Stimulated activated CD4-positive, alpha-beta T cell treated with anti-CD3 and anti-CD28 coated beads, Interleukin-1b, Interleukin-23, amount 100 ng/mL, for 48 hours (primary cell): ENCODE results near the gene GLRX.
"Not testable (repeated sequence)": the region's sequence is repeated elsewhere in the genome, so short reads cannot be mapped to it uniquely, and the experiment has no call there.

Source experiments
- DNase-seq: peaks from one replicate; pipeline ENCODE4 v3.0.0-alpha.2; 2020

The GLRX gene

GRCh38 chr5:95851141-95851540 lies 28.6 kb upstream of the GLRX start:
- not testable (repeated sequence) for DNase-seq

DNA sequence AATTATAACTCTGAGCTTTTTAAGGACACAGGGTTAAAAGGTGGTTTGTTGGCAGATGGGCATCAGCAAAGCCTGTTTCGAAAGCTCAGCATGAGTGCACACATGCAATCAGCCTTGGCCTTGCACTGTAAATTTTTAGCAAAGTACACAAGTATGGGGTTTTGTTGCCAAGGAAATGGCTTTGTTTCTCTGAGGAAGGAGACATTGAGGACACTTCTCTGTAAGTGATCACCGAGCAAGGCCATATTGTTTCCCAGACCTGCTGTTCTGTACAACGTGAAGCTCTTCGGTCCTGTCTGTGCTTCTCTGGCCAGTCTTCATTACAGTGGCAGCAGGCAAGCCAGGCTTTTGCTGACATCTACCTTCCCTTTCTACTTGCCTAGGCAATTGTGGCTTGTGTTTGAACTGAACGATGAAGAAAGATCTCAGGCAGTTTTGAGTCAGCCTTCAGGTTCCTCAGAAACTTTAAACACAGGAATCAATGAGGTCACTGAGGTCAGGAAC lies 27.9 kb upstream of the GLRX start:
- no peak for DNase-seq

DNA sequence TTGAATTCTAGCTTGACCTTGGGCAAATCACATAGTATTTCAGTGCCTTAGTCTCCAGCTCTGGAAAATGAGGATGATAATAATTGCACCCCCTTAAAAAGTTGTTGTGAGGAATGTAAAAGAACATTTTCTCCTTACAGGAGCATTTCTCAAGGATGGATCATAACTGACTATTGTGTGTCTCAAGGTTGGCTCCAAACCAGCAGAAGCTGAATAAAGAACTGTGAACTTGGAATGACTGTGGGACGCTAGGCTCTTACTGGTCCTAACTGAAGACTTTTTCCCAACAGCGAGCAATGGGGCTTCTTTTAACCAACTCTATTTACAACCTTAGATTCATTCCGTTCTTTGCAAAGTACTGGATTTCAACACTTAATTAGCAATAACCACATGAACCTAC lies 26.2 kb upstream of the GLRX start:
- DNase-seq: no peak

GRCh38 chr5:95847261-95847592 lies 24.7 kb upstream of the GLRX start:
- no peak for DNase-seq

DNA sequence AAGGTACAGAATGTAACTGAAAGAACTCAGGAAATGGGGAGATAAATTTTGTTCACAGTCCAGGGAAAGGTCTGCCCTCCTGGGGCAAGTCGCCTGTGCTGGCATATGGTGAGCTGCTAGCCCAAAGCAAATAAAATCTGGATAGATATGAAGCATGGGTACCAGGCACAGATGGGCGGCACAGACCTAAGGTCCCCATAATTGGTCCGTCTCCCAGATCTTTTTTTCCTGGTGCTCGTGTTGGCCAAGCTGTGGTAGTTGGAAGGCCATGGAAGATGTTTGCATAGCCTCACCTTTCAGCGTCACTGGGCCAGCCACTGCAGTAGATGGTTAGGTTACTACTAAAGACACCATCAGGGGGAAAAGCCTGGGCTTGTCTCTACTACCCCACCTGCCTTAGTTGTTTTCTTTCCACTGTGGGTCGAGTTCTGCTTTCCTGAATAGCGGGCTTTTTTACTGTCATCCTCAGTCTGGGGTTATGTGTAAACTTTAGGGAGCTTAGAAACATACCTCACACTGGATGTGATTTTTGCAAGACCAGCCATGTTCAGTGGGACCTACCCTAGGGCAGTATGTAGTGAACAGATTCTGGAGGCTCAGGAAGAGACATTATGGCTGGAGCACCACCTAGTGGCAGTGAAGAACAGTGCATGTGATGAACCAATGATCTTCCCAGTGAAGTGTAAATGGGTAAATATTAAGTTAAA lies 24.2 kb upstream of the GLRX start:
- DNase-seq: peak; percentile 54

DNA sequence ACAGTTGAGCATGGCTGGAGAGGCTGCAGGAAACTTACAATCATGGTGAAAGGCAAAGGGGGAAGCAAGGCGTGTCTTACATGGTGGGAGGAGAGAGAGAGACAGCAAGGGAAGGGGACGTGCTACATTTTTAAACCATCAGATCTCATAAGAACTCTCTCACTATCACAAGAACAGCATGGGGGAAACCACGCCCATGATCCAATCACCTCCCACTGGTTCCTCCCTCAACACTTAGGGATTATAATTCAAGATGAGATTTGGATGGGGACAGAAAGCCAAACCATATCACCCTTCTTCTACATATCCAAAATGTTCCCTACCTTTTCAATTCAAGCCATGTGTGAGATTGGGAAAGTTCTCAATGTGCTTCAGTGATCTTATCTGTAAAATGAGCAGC lies 22.9 kb upstream of the GLRX start:
- DNase-seq: no peak

DNA sequence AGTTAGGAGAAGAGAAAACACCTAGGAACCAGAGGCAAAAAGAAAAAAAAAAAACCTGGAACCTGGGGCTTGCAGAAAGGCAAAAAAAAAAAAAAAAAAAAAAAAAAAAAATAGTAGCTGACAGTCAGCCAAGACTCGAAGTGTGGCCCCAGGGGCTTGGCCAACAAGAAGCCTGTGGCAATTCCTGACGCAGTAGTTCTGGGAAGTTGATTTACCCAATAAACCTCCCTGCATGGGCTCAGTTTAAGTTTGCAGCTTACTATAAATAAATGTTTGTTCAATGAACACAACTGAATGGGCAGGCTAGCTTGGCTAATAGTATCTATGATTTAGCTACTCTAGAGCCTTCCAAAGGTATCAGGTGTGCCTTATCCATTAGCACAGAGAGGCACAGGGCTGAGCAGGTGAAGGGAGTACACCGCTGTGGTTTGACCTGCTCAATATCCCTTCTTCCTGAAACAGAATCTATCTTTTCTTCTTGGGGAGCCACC lies 21.3 kb upstream of the GLRX start:
- no peak for DNase-seq

- peak; percentile 77 for DNase-seq
These were observed 20.5 kb upstream of the GLRX start for GRCh38 chr5:95842854-95843544.

GRCh38 chr5:95841914-95842812 lies 19.6 kb upstream of the GLRX start:
- DNase-seq: no peak

DNA sequence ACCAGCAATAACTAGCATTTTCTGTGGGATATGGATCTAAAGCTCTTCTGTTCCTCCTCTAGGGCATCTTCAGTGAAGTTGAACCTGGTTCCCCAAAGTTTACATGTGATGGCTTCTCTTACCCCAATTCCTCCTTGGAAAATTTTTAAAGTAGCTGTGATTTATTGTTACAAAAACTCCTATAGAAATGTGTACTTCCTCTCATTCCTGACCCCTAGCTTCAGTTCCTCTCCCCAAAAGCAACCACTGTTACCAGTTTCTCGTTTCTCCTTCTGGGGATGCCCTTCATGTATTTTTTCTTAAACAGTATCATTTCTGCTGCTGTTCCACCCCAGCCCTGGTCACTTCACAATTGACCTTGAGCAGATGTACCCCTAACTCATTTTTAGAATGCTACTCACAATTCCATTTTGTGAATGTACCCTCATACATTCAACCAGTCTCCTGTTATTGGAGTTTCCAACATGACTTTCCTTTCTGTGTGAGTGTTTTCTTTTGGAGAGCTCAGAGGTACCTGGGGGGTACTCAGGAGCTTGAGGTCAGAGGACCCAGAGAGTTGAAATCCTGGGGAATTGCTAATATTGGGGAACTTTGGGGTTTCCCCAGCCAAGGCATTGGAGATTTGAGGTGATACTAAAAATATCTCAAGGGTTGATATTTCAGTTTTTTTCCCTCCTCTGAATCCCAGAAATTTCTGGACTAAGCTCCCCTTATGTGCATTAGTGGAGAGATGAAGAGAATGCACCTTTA lies 18.6 kb upstream of the GLRX start:
- no peak for DNase-seq

DNA sequence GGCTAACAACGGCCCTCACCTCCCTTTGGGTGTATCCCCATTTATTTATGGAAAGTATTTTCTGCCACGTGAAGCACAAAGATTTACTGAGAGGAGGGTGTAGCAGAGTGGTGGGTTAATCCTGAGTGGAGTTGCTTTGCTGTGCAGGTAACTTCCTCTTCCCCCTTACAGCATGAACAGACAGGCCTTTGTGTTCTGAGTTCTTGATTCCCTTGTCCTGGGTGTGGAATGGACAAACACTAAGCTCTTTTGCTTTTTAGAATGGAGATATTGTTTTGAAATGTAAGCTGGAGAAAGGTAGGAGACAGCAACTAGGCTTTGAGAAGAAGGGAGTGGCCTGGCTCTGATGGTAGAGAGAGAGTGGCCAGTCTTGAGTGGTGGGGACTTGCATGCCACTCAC lies 17.1 kb upstream of the GLRX start:
- DNase-seq: no peak

GRCh38 chr5:95838556-95838955 lies 16.0 kb upstream of the GLRX start:
- no peak for DNase-seq

DNA sequence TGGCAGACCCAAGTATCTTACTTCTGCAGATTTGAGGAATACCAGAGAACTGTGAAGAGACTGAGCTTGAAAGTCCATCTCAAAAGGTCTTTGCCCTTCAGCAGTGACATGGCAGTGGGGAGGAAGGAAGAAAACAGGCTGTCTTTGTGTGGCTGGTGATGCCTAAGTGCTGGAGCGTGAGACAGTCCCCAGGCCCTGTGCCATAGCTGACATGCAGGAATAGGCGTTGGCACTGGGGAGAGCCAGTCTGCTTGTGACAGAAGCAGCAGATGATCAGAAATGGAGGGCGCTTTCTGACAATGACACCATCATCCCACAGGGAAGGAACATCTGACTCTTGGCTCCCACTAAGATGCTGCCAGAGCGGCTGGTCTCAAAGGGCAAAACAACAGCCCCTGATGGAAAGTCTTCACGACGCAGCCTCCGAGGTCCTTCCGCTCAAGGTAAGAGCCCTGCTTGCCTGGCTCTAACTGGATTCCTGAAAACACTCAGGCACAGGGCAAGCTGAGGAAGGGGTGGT lies 15.5 kb upstream of the GLRX start:
- no peak for DNase-seq

GRCh38 chr5:95837492-95837891 lies 15.0 kb upstream of the GLRX start:
- no peak for DNase-seq

- not testable (repeated sequence) for DNase-seq
These were observed 14.4 kb upstream of the GLRX start for GRCh38 chr5:95836971-95837370.

- no peak for DNase-seq
These were observed 14.0 kb upstream of the GLRX start for GRCh38 chr5:95836544-95836943.

DNA sequence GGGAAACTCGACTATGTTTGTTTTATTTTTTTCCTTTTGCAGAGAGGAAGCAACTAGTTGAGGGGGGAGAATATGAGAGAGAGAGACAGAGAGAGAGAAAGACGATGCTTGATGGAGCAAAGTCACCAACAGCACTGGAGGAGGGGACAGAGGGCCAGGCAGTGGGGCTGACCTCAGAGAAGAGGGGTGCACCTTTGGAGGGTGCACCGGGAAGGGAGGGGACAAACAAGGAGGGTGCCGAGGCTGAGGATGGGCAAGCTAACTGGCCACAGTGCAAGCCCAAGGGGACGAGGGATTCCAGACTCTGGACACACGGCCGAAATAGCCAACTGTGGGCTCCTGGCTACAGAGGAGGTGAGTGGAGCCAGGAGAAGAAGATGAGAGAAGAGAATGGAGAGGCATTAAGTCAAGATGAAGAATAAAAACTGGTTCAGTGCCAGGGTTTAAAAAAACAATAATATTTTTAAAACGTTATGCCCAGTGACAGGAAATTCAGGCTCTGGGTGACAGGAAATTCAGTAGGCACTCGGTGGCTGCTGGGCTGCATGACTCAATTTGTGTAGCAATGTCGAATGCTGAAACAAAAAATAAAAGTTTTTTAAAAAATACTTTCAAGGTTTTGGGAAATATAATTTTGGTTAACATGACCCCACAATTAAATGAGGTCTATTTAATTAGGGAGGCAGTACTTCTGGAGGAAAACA lies 13.3 kb upstream of the GLRX start:
- DNase-seq: no peak

- DNase-seq: no peak
These were observed 10.1 kb upstream of the GLRX start for GRCh38 chr5:95832664-95833063.

DNA sequence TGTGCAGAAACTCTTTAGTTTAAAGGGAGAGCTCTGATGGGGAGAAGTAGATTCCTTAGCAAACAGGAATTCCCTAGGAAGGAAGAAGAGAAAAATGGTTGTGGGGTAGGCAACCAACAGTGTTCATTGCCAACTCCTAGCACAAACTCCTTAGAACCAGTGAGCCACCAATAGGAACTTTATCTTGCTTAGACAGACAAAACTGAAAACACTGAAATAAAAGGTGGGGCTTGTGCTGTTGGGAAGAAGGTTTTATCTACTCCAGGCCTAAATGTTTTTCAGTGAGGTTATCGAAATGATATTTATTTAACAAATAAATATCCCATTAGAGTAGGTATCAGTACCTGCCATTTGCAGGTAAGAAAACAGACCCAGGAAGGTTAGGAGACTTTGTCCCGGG lies 7.7 kb upstream of the GLRX start:
- DNase-seq: no peak

DNA sequence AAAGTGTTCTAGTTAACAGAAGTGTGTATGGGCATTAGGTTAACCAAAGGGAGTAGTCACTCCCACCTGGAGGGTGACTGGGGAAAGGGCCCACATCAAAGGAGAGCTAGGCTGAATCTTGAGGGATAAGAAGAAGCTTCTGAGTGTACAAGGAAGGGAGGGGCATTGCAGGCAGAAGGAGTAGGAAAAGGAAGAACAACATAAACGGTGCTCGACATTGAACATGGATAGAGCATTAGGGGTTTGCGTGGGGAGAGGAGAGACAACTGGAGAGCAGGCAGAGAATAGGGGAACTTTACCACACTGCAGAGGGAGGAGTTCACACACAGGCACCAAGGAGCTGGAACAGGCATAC lies 5.3 kb upstream of the GLRX start:
- no peak for DNase-seq

GRCh38 chr5:95826949-95827891 lies 4.7 kb upstream of the GLRX start:
- DNase-seq: no peak
